Kidney (tissue), 14 donors: Measurements from ENCODE around the gene ZNF273. TPM values are rescaled to one million over a fixed set of nuclear protein-coding genes. Genes with fewer than 3 reads are reported as not detected.
"Not testable (repeated sequence)": the region's sequence is repeated elsewhere in the genome, so short reads cannot be mapped to it uniquely, and the experiment has no call there.

Experiments used
- DNase-seq, 5 donors: peaks; one replicate each; pipeline ENCODE4 v3.0.0-alpha.2; 2013 to 2020
- FAIRE-seq: peaks from 2 replicates; lab custom pipeline; 2012; peaks lifted over from hg19 to GRCh38; lab: Jason Lieb, UNC
- H3K27ac ChIP-seq, 2 donors: one replicate each; pipeline ENCODE4 v1.7.0; 2013; ENCODE audit warnings: low read depth in 2 of 2, low read length in 2 of 2, inconsistent platforms in 1 of 2
- H3K27me3 ChIP-seq: one replicate; pipeline ENCODE4 v1.7.1; 2013; ENCODE audit warnings: low read length, inconsistent platforms; ENCODE audit not compliant: control insufficient read depth, insufficient read depth
- H3K36me3 ChIP-seq, 3 donors: one replicate each; pipeline versions ENCODE4 v1.7.0 to v1.7.1; 2013; ENCODE audit warnings: low read length in 3 of 3, control low read depth in 1 of 3, inconsistent platforms in 1 of 3; ENCODE audit not compliant: insufficient read depth in 3 of 3, control insufficient read depth in 2 of 3
- H3K4me1 ChIP-seq, 3 donors: one replicate each; pipeline versions ENCODE4 v1.7.0 to v1.7.1; 2013; ENCODE audit warnings: low read length in 3 of 3, inconsistent platforms in 1 of 3, low read depth in 1 of 3; ENCODE audit not compliant: control insufficient read depth in 2 of 3, insufficient read depth in 2 of 3
- H3K4me3 ChIP-seq, 3 donors: one replicate each; pipeline versions ENCODE4 v1.7.0 to v1.8.1; 2013; ENCODE audit warnings: low read length in 3 of 3, control low read depth in 1 of 3, inconsistent platforms in 1 of 3
- H3K9ac ChIP-seq, 3 donors: one replicate each; pipeline versions ENCODE4 v1.7.0 to v1.7.1; 2013; ENCODE audit warnings: low read length in 3 of 3, control low read depth in 1 of 3, inconsistent platforms in 1 of 3
- H3K9me3 ChIP-seq, 3 donors: one replicate each; pipeline versions ENCODE4 v1.7.0 to v1.7.1; 2013; ENCODE audit warnings: low read length in 3 of 3, control low read depth in 1 of 3, inconsistent platforms in 1 of 3; ENCODE audit not compliant: control insufficient read depth in 2 of 3, insufficient read depth in 1 of 3
- intact Hi-C: fragments of 100-400 bp; cut with DNase I; formaldehyde crosslinking; loops from one replicate; pipeline ENCODE4 v1.11.1; 2022
- polyA plus RNA-seq: library from polyadenylated mRNA; stranded (reverse); fragments of 350-450 nt; fragmentation: Illumina TruSeq; extraction: RNeasy Lipid Tissue Mini Kit (QIAGEN cat#74804); gene quantifications from one replicate; pipeline ENCODE4 v1.2.3, GENCODE V29; 2014; ENCODE audit warnings: low read depth, low replicate concordance; ENCODE audit not compliant: insufficient read depth
- total RNA-seq: library from RNA; stranded (reverse); fragmentation: NEBNext Ultra II Directional; extraction: Animal tissue kit (Norgen Biotek cat#: 25700); gene quantifications from one replicate; pipeline ENCODE4 v1.2.1, GENCODE V29; 2021
- TF ChIP-seq, protein P1 (sequence below): IDR thresholded peaks from 3 replicates; pipeline ENCODE4 v1.5.1; 2012; ENCODE audit warnings: mild to moderate bottlenecking, moderate library complexity, borderline replicate concordance; ENCODE audit not compliant: insufficient read depth; ENCODE audit errors: extremely low read depth
- donor health status: control.
- donor health status: control.
- donor health status: control.
- donor health status: control.
- donor health status: control.
- donor health status: DM: yes; HTN: yes; CAD: no.
- donor health status: Normal renal cell carcinoma (clear cell type).

The ZNF273 gene
- total and polyA plus RNA-seq, 2 donors from 2014 or later: 1.7 to 5.4 TPM

DNA sequence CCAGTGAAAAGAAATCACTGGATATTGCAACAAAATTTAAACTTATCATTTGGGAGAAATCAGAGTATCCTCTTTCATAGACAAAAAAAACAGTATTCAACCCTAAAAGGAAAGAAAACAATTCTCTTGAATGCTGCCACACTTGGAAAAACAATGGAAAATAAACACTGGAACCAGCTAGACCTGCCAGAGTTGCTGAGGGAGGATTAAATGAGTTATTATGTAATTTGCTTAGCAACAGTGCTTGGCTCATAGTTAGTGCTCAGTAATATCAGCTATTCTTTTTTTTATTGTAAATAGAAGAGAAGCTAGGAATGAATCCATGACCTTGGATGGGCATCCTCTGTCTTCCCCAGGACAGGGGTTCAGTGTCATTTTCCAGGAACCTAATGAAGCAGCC lies 11.0 kb upstream of the ZNF273 start:
- Histone ChIP-seq H3K9me3 (no peaks in the 10 kb centered on the region), H3K36me3 (no peaks in the 10 kb centered on the region), H3K4me1 (peaks cover 0 to 8% (median 0%) of the 10 kb centered on the region in 3 donors), H3K9ac (no peak overlapping the region), H3K27me3 (peaks cover 2% of the 10 kb centered on the region), H3K27ac (no peak overlapping the region), H3K4me3 (no peak overlapping the region)
- TF ChIP-seq, protein P1, sequence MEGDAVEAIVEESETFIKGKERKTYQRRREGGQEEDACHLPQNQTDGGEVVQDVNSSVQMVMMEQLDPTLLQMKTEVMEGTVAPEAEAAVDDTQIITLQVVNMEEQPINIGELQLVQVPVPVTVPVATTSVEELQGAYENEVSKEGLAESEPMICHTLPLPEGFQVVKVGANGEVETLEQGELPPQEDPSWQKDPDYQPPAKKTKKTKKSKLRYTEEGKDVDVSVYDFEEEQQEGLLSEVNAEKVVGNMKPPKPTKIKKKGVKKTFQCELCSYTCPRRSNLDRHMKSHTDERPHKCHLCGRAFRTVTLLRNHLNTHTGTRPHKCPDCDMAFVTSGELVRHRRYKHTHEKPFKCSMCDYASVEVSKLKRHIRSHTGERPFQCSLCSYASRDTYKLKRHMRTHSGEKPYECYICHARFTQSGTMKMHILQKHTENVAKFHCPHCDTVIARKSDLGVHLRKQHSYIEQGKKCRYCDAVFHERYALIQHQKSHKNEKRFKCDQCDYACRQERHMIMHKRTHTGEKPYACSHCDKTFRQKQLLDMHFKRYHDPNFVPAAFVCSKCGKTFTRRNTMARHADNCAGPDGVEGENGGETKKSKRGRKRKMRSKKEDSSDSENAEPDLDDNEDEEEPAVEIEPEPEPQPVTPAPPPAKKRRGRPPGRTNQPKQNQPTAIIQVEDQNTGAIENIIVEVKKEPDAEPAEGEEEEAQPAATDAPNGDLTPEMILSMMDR: no peak
- intact Hi-C loops: no loop called here
- DNase-seq: no peak
- FAIRE-seq: no peak

DNA sequence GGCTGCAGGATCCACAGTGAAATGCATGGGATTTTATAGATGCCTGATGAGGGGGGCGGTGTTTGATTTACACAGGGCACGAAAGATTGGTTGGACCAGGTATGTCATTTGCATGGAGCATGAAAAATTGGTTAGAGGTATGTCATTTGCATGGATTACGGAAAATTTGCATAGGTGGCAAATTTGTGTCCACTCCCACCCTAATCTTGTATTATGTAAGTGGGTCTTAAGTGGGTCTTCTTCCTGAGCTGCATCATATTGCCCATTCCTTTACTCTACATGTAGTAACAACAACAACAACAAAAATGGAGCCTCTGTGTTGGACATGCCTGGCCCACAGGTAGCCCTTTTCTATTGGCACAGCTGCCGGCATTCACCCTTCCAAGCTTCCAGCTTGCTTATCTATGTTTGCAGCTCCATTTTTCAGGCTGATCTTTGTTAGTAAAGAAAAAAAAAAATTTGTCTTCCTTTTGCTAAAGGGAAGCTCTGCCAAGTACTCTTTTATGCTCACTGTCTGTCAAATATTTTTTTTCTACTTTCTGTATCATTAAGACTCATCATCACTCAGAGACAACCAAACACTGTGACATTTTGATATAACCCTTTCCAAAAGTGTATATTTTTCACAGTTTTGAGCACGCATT lies 10.3 kb upstream of the ZNF273 start:
- FAIRE-seq: no peak
- H3K36me3 ChIP-seq: no peaks in the 10 kb centered on the region
- H3K4me3 ChIP-seq: no peak overlapping the region
- H3K4me1 ChIP-seq: peaks cover 0 to 8% (median 0%) of the 10 kb centered on the region in 3 donors
- H3K9ac ChIP-seq: no peak overlapping the region
- intact Hi-C loops: no loop called here
- no peaks in the 10 kb centered on the region for H3K9me3 ChIP-seq
- peaks cover 2% of the 10 kb centered on the region for H3K27me3 ChIP-seq
- no peak overlapping the region for H3K27ac ChIP-seq
- TF ChIP-seq, protein P1: no peak
- DNase-seq: no peak

DNA sequence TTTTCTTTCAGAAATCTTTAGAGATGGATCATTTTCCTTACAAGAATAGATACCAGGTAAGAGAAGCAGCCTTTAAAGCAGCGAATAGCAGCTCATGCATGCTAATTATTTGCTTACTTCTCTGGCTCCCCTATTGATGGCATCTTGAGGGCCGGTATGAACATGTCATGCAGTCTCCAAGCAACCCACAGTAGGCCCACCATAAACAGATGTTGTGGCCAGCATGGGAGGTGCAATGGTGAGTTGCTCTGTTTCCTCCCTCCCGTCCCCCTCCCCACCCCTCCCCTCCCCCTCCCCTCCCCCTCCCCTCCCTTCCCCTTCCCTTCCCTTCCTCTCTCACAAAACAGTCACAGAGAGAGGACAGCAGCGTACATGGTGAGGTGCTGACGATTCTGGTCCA lies 9.7 kb upstream of the ZNF273 start:
- Histone ChIP-seq H3K9me3 (no peaks in the 10 kb centered on the region), H3K27me3 (peaks cover 2% of the 10 kb centered on the region), H3K9ac (no peak overlapping the region), H3K27ac (no peak overlapping the region), H3K4me3 (no peak overlapping the region), H3K36me3 (no peaks in the 10 kb centered on the region), H3K4me1 (peaks cover 0 to 5% (median 0%) of the 10 kb centered on the region in 3 donors)
- FAIRE-seq (no peak), DNase-seq (no peak)
- TF ChIP-seq, protein P1: no peak
- intact Hi-C loops: no loop called here

DNA sequence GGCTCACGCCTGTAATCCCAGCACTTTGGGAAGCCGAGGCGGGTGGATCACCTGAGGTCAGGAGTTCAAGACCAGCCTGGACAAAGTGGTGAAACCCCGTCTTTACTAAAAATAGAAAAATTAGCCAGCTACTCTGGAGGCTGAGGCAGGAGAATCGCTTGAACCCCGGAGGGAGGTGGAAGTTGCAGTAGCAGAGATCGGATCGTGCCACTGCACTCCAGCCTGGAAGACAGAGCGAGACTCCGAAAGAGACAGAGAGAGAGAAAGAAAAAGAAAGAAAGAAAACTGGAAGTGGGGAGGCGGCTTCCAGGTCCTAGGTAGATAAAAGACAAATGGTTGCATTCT lies 640 bp upstream of the ZNF273 start:
- H3K27me3 ChIP-seq, FAIRE-seq, DNase-seq, H3K4me1 ChIP-seq, H3K36me3 ChIP-seq, H3K27ac ChIP-seq, H3K9ac ChIP-seq, H3K9me3 ChIP-seq, intact Hi-C loops: not testable (repeated sequence)
- peak overlapping the region in 2 of 3 donors; percentile 76 to 90 for H3K4me3 ChIP-seq
